ENCODE data around the gene IMMP2L.

DNA sequence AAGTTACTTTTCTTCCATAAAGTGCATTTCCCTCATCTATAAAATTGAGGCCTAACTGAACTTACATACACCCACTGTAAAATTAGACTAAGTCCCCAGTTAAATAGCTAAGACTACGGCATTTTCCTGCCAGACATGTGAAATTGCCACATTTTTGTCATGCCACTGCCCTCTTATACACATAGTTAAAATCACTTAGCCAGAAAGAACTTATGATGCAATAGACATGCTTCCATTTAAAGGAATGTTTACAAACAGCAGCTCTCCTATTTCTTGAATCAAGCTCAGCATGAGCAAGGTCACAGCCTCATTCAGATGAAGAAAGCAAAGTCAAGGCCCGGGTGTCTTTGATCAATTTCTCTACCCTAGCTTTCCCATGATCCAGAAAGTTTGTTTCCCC lies 295.7 kb downstream of the IMMP2L start:
- no peak for TF ChIP-seq EP300 (IDR thresholded peaks at IDR 0.05)
- TF ChIP-seq, protein P1, sequence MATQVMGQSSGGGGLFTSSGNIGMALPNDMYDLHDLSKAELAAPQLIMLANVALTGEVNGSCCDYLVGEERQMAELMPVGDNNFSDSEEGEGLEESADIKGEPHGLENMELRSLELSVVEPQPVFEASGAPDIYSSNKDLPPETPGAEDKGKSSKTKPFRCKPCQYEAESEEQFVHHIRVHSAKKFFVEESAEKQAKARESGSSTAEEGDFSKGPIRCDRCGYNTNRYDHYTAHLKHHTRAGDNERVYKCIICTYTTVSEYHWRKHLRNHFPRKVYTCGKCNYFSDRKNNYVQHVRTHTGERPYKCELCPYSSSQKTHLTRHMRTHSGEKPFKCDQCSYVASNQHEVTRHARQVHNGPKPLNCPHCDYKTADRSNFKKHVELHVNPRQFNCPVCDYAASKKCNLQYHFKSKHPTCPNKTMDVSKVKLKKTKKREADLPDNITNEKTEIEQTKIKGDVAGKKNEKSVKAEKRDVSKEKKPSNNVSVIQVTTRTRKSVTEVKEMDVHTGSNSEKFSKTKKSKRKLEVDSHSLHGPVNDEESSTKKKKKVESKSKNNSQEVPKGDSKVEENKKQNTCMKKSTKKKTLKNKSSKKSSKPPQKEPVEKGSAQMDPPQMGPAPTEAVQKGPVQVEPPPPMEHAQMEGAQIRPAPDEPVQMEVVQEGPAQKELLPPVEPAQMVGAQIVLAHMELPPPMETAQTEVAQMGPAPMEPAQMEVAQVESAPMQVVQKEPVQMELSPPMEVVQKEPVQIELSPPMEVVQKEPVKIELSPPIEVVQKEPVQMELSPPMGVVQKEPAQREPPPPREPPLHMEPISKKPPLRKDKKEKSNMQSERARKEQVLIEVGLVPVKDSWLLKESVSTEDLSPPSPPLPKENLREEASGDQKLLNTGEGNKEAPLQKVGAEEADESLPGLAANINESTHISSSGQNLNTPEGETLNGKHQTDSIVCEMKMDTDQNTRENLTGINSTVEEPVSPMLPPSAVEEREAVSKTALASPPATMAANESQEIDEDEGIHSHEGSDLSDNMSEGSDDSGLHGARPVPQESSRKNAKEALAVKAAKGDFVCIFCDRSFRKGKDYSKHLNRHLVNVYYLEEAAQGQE (IDR thresholded peaks at IDR 0.05) = no peak

Data from A549 (cell line).